ENCODE data around the gene TIMM17B. TPM values are rescaled to one million over a fixed set of nuclear protein-coding genes. Genes with fewer than 3 reads are reported as not detected.

The TIMM17B gene
- total and polyA plus RNA-seq, 2 experiments from 2014 or later, result 26.7 to 44.7 TPM

DNA sequence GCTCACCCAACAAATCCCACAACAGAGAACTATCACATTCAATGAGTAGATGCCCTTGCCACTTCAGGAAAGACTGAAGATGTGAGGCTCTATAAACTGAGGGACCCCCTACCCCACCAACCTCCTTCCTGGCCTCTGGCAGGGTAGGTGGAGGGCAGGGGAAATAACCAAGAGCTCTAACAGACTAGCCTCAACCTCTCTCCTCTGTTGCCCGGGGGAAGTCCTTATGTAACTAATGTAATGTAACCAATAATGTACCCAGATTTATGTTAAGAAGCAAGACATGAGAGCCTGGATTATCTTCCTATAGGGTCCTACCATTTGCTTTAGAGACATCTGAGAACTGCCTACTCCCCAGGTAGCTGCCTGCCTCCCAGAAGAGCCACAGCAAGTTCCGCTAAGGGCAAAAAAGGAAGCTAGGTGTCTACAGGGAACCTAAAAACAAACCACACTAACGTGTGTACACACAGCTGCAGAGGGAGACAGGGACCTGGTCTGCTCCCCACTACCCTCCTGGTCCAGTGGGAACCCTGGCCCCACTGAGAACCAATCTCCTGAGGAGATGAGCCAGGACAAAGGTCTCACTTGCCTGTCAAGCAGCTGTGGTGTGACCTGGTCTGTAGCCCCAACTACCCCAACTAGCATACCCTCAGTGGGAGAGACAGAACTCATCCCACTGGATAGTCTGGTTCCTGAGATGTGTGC is 42.1 kb upstream of the TIMM17B start:
- H4K20me1 ChIP-seq (ENCODE audit: insufficient read depth), result no peaks in the 10 kb centered on the region
- no peak overlapping the region for H3K4me2 ChIP-seq (ENCODE audit: unreplicated experiment)
- H3F3A ChIP-seq (ENCODE audit: insufficient read depth), result no peaks in the 10 kb centered on the region
- 65 to 90% methylated on average over 2 to 3 of the region's 3 CpGs for WGBS, 2 experiments (ENCODE audit: low coverage in 1 of 2, low lambda C conversion rate in 2 of 2, missing lambda C conversion rate in 2 of 2)
- in situ Hi-C loops (cut with MboI), result loop anchor here (25.0 kb wide), 1 partner anchor 98 kb away; the partner anchor contains the start of gene TFE3
- H3K4me1 ChIP-seq (ENCODE audit: insufficient read depth), result no peaks in the 10 kb centered on the region
- no peak for DNase-seq
- H3K9me3 ChIP-seq (ENCODE audit: low read depth), result no peaks in the 10 kb centered on the region
- H3K27ac ChIP-seq, result no peak overlapping the region
- H3K79me2 ChIP-seq (ENCODE audit: insufficient read depth), result peaks cover 82% of the 10 kb centered on the region
- H3K9ac ChIP-seq, result no peak overlapping the region
- no peak for TF ChIP-seq EZH2 (IDR thresholded peaks at IDR 0.05; ENCODE audit: insufficient read depth, poor library complexity, severe bottlenecking)
- no peak for TF ChIP-seq EZH2phosphoT487 (IDR thresholded peaks at IDR 0.05; ENCODE audit: insufficient read depth, low read depth)
- no peak overlapping the region for H3K4me3 ChIP-seq
- no peaks in the 10 kb centered on the region for H3K9me2 ChIP-seq (ENCODE audit: insufficient read depth)
- H3K36me3 ChIP-seq (ENCODE audit: low read depth), result no peaks in the 10 kb centered on the region
- H3K27me3 ChIP-seq (replicated peaks; ENCODE audit: insufficient read depth), result no peaks in the 10 kb centered on the region
- no peak overlapping the region for H2AFZ ChIP-seq

- Histone ChIP-seq H3K27me3 (replicated peaks; ENCODE audit: insufficient read depth) (no peaks in the 10 kb centered on the region), H3K9me2 (ENCODE audit: insufficient read depth) (no peaks in the 10 kb centered on the region)
- DNase-seq, result no peak
These were observed 41.3 kb upstream of the TIMM17B start for GRCh38 chrX:48938721-48939425.

DNA sequence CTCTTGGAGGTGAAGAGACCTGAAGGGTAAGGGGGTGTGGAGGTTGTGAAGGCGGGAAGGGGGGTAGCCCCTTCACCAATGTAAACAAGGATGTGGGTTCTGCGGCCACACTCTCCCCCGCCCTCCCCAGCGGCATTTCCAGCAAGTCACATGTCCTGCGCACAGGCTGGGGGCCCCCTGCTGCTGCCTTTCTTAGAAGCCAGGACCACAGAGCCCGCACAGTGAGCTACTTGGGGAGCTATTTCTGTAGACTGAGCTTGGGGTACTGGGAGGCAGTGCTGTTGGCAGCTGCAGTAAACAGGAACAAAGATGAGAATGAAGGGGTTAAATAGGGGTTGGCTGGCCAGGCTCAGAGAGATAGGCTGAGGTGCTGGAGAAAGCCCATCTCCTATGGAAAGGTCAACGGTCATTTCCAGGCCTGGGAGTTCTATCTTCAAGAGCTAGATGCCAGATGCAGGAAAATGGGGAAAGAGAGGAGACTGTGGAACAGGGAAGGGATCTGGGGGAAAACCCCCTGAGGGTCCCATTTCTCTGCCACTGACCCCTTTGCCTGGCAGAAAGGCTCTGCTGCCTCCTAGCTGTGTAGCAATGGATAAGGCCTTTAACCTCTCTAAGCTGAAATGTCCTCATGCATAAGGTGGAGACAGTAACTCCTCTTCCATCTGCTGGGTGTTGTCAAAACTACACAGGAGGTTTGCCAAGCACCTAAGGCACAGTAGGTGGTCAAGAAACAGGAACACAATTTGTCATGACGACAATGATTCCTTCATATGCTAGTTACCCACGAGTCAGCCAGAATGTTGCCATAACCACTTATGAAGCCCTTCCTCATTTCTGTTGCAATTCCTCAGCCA is 39.7 kb upstream of the TIMM17B start:
- TF ChIP-seq EZH2 (IDR thresholded peaks at IDR 0.05; ENCODE audit: insufficient read depth, poor library complexity, severe bottlenecking) (no peak), EZH2phosphoT487 (IDR thresholded peaks at IDR 0.05; ENCODE audit: insufficient read depth, low read depth) (no peak)
- Histone ChIP-seq H3K4me1 (ENCODE audit: insufficient read depth) (no peaks in the 10 kb centered on the region), H2AFZ (no peak overlapping the region), H3F3A (ENCODE audit: insufficient read depth) (no peaks in the 10 kb centered on the region), H3K27me3 (replicated peaks; ENCODE audit: insufficient read depth) (no peaks in the 10 kb centered on the region), H3K4me3 (no peak overlapping the region), H3K36me3 (ENCODE audit: low read depth) (no peaks in the 10 kb centered on the region), H3K9me3 (ENCODE audit: low read depth) (no peaks in the 10 kb centered on the region), H3K9me2 (ENCODE audit: insufficient read depth) (no peaks in the 10 kb centered on the region), H3K79me2 (ENCODE audit: insufficient read depth) (peaks cover 59% of the 10 kb centered on the region), H3K27ac (no peak overlapping the region), H3K4me2 (ENCODE audit: unreplicated experiment) (no peak overlapping the region), H4K20me1 (ENCODE audit: insufficient read depth) (no peaks in the 10 kb centered on the region), H3K9ac (no peak overlapping the region)
- peak; percentile 18 for DNase-seq
- WGBS, 2 experiments (ENCODE audit: low coverage in 1 of 2, low lambda C conversion rate in 2 of 2, missing lambda C conversion rate in 2 of 2), result 60 to 80% methylated on average over 4 to 9 of the region's 9 CpGs
- in situ Hi-C loops (cut with MboI), result loop anchor here (25.0 kb wide), 1 partner anchor 100 kb away; the partner anchor contains the start of gene TFE3

More at GRCh38 chrX:48938721-48939425, 41.3 kb upstream of the TIMM17B start:
- 38 to 40% methylated on average over 1 of the region's 1 CpG for WGBS, 2 experiments (ENCODE audit: low coverage in 1 of 2, low lambda C conversion rate in 2 of 2, missing lambda C conversion rate in 2 of 2)
- no peak overlapping the region for H3K27ac ChIP-seq
- no peaks in the 10 kb centered on the region for H3K9me3 ChIP-seq (ENCODE audit: low read depth)
- no peaks in the 10 kb centered on the region for H4K20me1 ChIP-seq (ENCODE audit: insufficient read depth)
- H3K79me2 ChIP-seq (ENCODE audit: insufficient read depth), result peaks cover 74% of the 10 kb centered on the region
- H3K9ac ChIP-seq, result no peak overlapping the region
- no peak overlapping the region for H2AFZ ChIP-seq
- no peaks in the 10 kb centered on the region for H3F3A ChIP-seq (ENCODE audit: insufficient read depth)
- H3K4me2 ChIP-seq (ENCODE audit: unreplicated experiment), result no peak overlapping the region
- TF ChIP-seq EZH2phosphoT487 (IDR thresholded peaks at IDR 0.05; ENCODE audit: insufficient read depth, low read depth), result no peak
- no peak for TF ChIP-seq EZH2 (IDR thresholded peaks at IDR 0.05; ENCODE audit: insufficient read depth, poor library complexity, severe bottlenecking)
- H3K4me1 ChIP-seq (ENCODE audit: insufficient read depth), result no peaks in the 10 kb centered on the region
- H3K36me3 ChIP-seq (ENCODE audit: low read depth), result no peaks in the 10 kb centered on the region
- in situ Hi-C loops (cut with MboI), result loop anchor here (25.0 kb wide), 1 partner anchor 98 kb away; the partner anchor contains the start of gene TFE3
- no peak overlapping the region for H3K4me3 ChIP-seq

All from GM23248 (cell line).